ENCODE data around the gene MGAT5.

Gene MGAT5

DNA sequence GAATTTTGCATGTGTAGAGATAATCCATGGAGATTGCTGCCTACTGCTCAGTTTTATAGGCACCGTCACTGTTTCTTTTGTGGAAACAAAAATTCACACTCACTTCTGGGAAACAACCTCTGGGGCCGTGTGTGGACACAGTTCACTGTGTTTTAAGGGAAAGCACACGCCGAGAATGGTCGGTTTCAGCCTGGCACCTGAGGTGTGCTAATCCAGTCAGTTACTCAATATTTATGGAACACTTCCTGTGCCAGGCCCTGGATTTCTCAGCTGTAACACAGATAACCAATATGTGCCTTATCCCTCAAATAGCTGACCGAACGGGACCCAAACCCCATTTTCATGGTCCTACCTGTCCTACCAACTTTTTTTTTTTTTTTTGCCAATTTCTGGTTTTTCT, 179.6 kb downstream of the MGAT5 start:
- no peak overlapping the region for H3K27ac Mint-ChIP-seq
- intact Hi-C loops (cut with micrococcal nuclease), result no loop called here
- no peaks in the 10 kb centered on the region for H3K9me3 Mint-ChIP-seq
- no peaks in the 10 kb centered on the region for H3K27me3 Mint-ChIP-seq
- no peak overlapping the region for H3K4me3 Mint-ChIP-seq
- H3K36me3 Mint-ChIP-seq (ENCODE audit: low read depth), result peaks cover 98% of the 10 kb centered on the region
- H3K4me1 Mint-ChIP-seq (ENCODE audit: low read depth), result no peaks in the 10 kb centered on the region

DNA sequence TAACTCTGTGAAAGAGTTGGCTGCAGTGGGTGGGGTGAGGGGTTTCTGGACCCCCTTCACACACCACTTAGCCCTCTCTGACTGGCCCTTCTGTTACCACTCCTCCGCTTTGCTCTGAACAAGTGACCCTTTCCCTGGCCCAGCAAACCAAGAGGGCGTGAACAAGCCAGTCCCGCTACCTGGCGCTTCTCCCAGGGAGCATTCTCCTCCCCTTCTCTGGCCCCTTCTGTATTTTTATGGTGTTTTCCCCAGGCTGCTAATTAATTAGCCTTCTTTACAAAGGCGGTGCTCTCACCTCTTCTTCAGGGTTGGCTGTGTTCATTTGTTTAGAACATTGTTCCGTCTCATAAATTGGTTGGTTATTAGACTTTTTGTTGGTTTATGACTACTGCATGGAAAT, 180.1 kb downstream of the MGAT5 start:
- H3K4me3 Mint-ChIP-seq, result no peak overlapping the region
- no peaks in the 10 kb centered on the region for H3K9me3 Mint-ChIP-seq
- peaks cover 98% of the 10 kb centered on the region for H3K36me3 Mint-ChIP-seq (ENCODE audit: low read depth)
- intact Hi-C loops (cut with micrococcal nuclease), result no loop called here
- H3K27ac Mint-ChIP-seq, result no peak overlapping the region
- H3K4me1 Mint-ChIP-seq (ENCODE audit: low read depth), result no peaks in the 10 kb centered on the region
- H3K27me3 Mint-ChIP-seq, result no peaks in the 10 kb centered on the region

DNA sequence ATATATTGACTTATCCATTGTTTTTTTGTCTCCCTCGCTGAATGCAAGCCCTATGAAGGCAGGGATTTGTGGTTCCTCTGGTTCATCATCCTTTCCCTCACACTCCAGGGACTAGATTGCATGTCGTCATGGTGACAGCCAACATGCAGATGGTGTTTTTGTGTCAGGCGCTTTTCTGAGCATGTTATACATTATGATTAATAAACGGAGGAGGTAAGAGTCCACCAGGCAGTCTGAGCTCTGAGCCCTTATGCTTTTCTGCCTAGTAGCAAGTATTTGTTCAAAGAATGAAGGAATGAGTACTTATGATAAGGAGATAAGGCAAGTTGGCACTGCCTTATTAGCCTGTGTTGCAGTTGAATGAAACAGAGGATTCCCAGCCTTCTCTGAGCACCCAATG, 181.6 kb downstream of the MGAT5 start:
- H3K4me3 Mint-ChIP-seq, result no peak overlapping the region
- H3K36me3 Mint-ChIP-seq (ENCODE audit: low read depth), result peaks cover 100% of the 10 kb centered on the region
- no peaks in the 10 kb centered on the region for H3K27me3 Mint-ChIP-seq
- no peak overlapping the region for H3K27ac Mint-ChIP-seq
- H3K9me3 Mint-ChIP-seq, result no peaks in the 10 kb centered on the region
- intact Hi-C loops (cut with micrococcal nuclease), result no loop called here
- no peaks in the 10 kb centered on the region for H3K4me1 Mint-ChIP-seq (ENCODE audit: low read depth)

DNA sequence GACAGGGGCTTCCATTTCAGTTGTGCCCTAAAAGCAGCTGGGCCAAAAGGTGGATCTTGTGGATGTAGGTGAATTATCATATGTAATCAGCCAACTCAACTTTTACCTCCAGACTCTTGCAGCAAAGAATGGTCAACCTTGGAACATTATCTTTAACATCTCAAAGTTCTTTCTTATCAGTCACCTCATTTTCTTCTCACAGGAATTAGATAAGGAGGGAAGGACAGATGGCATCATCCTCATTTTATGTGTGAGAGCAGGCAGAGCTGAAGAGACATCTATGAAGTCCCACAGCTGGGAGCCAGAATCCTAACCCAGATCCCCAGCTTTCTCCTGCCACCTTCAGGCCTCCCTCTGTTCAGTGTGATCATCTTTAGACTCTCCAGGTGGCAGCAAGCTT, 182.1 kb downstream of the MGAT5 start:
- Mint-ChIP-seq H3K27me3 (no peaks in the 10 kb centered on the region), H3K27ac (no peak overlapping the region), H3K9me3 (no peaks in the 10 kb centered on the region), H3K4me1 (ENCODE audit: low read depth) (no peaks in the 10 kb centered on the region), H3K36me3 (ENCODE audit: low read depth) (peaks cover 100% of the 10 kb centered on the region), H3K4me3 (no peak overlapping the region)
- intact Hi-C loops (cut with micrococcal nuclease), result no loop called here

DNA sequence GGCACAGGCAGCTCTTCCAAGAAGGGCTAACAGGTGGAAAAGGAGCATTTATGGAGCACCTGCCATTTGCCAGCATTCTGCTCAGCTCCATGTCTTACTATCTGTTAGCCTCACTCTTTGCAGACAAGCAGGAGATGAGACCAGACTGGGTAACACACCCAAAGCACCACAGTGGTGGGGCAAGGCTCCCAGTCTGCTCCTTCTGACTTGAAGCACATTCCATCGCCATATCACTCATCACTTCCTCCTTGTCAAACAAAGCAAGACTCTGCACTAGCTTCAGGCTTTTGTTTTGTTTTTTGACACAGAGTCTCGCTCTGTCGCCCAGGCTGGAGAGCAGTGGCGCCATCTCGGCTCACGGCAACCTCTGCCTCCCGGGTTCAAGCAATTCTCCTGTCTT, 182.8 kb downstream of the MGAT5 start:
- H3K4me1 Mint-ChIP-seq (ENCODE audit: low read depth), result no peaks in the 10 kb centered on the region

DNA sequence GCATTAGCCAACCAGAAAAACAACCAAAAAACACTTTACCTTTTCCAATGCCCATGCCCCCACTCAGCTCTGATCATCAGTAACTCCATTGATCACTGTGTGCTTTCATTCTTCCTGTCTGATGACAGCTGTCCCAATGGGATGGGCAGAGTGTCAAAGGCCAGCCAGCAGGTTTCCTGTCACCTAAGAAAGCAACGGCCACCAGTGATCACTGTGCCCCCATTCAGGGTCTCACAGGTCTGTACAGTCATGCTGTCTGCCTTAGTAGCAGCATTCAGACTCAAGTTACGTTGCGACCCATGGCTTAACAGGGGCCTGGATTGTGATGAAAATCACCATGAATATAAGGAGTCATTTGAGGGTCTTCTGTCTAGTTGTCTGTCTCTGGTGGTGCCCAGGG, 184.5 kb downstream of the MGAT5 start:
- no peaks in the 10 kb centered on the region for H3K9me3 Mint-ChIP-seq
- H3K4me1 Mint-ChIP-seq (ENCODE audit: low read depth), result no peaks in the 10 kb centered on the region
- H3K27ac Mint-ChIP-seq, result no peak overlapping the region
- no peak overlapping the region for H3K4me3 Mint-ChIP-seq
- intact Hi-C loops (cut with micrococcal nuclease), result no loop called here
- peaks cover 100% of the 10 kb centered on the region for H3K36me3 Mint-ChIP-seq (ENCODE audit: low read depth)
- H3K27me3 Mint-ChIP-seq, result no peaks in the 10 kb centered on the region

More for the DNA sequence above, 182.8 kb downstream of the MGAT5 start:
- H3K36me3 Mint-ChIP-seq (ENCODE audit: low read depth), result peaks cover 100% of the 10 kb centered on the region
- no peaks in the 10 kb centered on the region for H3K27me3 Mint-ChIP-seq
- H3K27ac Mint-ChIP-seq, result no peak overlapping the region
- intact Hi-C loops (cut with micrococcal nuclease), result no loop called here
- H3K9me3 Mint-ChIP-seq, result no peaks in the 10 kb centered on the region
- no peak overlapping the region for H3K4me3 Mint-ChIP-seq

DNA sequence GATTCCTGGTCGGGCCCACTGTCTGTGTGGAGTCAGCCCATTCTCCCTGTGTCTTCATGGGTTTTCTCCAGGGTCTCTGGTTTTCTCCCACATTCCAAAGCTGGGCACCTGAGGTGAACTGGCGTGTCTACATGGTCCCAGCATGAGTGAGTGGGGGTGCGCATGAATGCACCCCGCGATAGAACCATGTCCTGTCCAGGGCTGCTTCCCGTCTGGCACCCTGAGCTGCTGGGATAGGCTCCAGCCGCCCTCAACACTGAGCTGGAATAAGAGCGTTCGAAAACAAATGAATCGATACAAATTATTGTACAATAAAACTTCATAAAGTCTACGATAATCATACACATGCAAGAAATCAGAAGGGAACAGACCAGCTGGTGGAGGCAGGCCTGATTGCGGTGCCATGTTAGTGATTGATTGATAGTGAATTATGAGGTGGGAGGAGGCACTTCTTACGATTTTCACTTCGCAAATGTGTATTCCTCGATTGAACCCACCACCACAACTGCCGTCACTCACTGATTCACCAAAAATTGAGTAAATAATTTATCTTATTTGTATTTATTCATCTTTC, 186.6 kb downstream of the MGAT5 start:
- H3K9me3 Mint-ChIP-seq, result no peaks in the 10 kb centered on the region
- H3K27me3 Mint-ChIP-seq, result no peaks in the 10 kb centered on the region
- H3K4me1 Mint-ChIP-seq (ENCODE audit: low read depth), result no peaks in the 10 kb centered on the region
- peaks cover 100% of the 10 kb centered on the region for H3K36me3 Mint-ChIP-seq (ENCODE audit: low read depth)
- intact Hi-C loops (cut with micrococcal nuclease), result no loop called here
- no peak overlapping the region for H3K4me3 Mint-ChIP-seq
- H3K27ac Mint-ChIP-seq, result no peak overlapping the region

DNA sequence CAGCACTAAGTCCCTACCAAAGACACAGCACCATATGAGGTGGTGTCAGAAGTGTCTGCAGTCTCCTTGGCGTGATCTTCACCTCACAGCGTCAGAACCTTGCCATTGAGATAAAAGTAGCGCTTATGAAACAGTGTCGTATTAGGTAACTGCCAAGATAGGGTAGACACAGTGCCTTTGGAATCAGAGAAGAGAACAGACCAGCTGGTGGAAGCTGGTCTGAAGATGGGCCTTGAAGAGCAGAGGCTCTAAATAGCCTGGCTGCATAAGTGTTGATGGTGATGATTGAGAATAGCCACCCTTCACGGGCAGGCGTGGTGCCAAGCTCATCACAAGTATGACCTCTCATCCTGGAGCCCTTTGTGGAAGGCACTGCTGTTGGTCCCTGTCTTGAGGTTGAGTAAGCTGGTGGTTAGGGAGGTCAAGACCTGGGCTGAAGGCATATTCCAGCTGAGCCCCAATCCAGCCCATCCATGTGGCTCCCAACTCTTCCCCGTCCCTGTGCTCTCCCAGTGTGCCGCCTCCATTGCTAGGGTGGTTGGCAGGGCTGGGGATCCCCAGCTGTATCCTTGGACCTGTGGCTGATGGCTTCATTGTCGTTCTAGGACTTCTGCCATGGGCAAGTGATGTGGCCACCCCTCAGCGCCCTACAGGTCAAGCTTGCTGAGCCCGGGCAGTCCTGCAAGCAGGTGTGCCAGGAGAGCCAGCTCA, 187.4 kb downstream of the MGAT5 start:
- no peaks in the 10 kb centered on the region for H3K9me3 Mint-ChIP-seq
- H3K27me3 Mint-ChIP-seq, result no peaks in the 10 kb centered on the region
- intact Hi-C loops (cut with micrococcal nuclease), result no loop called here
- H3K4me1 Mint-ChIP-seq (ENCODE audit: low read depth), result no peaks in the 10 kb centered on the region
- H3K4me3 Mint-ChIP-seq, result no peak overlapping the region
- peaks cover 100% of the 10 kb centered on the region for H3K36me3 Mint-ChIP-seq (ENCODE audit: low read depth)
- no peak overlapping the region for H3K27ac Mint-ChIP-seq

DNA sequence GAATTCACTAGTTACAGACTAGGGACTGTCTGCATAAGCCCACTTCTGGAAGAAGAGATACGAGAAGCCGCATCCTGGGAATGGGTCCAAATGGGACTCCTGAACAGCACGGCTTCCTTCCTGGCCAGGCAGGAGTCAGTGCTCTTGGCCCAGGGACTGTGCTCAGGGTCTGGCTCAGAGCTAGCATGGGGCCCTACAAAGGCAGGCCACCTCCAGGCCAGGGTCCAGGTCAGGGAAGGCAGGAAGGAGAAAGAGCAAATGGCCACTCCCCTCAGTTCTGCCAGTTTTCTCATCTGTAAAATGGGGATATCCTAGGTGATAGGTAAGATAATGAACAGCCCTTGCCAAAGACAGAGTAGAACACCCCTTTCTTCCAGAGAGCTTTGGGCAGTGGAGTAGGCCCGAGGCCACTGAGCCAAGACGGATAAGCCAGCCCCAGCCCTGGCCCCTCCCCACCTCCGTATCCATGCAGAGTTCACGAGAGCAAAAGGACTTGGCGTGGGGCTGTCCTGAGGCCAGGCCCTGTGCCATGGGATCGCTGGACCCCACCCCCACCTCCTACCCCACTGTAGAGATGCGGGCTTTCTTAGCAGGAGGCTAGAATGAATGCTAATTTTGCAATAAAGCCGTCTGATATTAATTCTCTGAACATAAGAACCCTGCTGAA, 190.1 kb downstream of the MGAT5 start:
- intact Hi-C loops (cut with micrococcal nuclease), result no loop called here
- Mint-ChIP-seq H3K36me3 (ENCODE audit: low read depth) (peaks cover 100% of the 10 kb centered on the region), H3K27me3 (no peaks in the 10 kb centered on the region), H3K9me3 (no peaks in the 10 kb centered on the region), H3K27ac (no peak overlapping the region), H3K4me3 (no peak overlapping the region), H3K4me1 (ENCODE audit: low read depth) (no peaks in the 10 kb centered on the region)

DNA sequence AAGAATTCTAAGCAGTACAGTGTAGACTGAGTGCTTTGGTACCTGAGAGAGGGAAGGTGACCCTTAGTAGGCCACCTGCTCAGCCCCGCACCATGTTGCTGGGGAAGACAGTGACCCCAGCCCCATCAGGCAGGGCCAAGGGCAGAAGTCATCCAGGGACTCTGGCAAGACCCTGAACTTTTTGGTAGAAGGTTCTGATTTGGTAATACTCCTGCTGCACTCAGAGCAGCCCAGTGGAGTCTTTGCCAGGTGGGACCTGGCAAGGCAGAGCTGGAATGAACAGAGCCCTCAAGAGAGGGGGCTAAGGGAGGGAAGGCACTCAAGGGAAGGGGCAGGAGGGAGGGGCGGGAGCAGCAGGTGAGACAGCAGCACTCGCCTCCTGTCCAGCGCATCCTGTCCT, 191.2 kb downstream of the MGAT5 start:
- peaks cover 100% of the 10 kb centered on the region for H3K36me3 Mint-ChIP-seq (ENCODE audit: low read depth)
- H3K4me3 Mint-ChIP-seq, result no peak overlapping the region
- no peak overlapping the region for H3K27ac Mint-ChIP-seq
- intact Hi-C loops (cut with micrococcal nuclease), result no loop called here
- H3K9me3 Mint-ChIP-seq, result no peaks in the 10 kb centered on the region
- H3K27me3 Mint-ChIP-seq, result no peaks in the 10 kb centered on the region
- H3K4me1 Mint-ChIP-seq (ENCODE audit: low read depth), result no peaks in the 10 kb centered on the region

DNA sequence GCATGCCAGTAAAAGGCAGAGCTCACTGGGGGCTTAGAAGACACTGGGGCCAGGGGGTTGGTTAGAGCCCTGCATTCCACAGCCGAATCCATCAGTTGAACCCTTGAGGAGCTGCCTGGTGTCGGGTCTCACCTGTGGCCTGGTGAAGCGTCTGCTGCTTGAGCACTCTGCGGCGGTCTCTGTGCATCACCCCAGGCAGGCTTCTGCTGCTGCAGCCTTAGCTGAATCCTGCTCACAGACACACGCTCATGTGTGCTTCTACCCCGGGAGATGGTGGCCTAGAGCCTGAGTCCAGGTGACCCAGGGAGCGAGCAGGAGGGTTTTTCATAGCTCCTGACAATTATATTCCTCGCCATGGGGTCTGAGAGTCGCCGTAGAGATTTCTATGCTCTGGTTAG, 192.1 kb downstream of the MGAT5 start:
- peaks cover 100% of the 10 kb centered on the region for H3K36me3 Mint-ChIP-seq (ENCODE audit: low read depth)
- H3K27me3 Mint-ChIP-seq, result no peaks in the 10 kb centered on the region
- intact Hi-C loops (cut with micrococcal nuclease), result no loop called here
- H3K4me3 Mint-ChIP-seq, result no peak overlapping the region
- no peaks in the 10 kb centered on the region for H3K4me1 Mint-ChIP-seq (ENCODE audit: low read depth)
- H3K27ac Mint-ChIP-seq, result no peak overlapping the region
- no peaks in the 10 kb centered on the region for H3K9me3 Mint-ChIP-seq

DNA sequence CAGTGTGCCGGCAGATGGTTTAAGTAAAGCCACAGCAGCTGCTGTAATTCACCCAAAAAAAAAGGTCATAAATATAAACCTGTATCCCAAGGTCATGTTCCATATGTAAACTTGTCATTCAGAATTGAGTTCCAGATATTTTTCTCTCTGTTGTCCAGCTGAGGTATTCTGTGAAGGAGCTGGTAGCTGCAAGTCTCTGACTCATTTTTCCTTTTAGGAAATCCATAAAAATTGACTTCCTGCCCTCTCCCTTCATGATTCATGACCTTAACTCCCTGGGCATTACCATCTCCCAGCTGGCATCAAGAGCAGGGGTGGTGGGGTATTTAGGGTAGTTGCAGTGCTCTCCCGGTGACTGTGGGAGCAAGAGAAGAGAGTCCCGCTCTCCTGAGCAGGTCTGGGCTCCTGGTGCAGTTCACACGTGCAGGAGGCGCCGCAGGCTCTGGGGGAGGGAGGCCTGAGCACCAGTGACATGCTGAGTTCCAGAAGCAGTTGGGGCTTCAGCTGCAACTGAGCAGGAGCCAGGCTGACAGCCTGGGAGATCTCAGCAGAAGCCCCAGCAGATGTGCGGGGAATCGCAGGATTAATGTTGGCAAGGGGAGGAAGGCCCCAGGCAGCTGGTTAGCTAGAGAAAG, 192.6 kb downstream of the MGAT5 start:
- H3K4me1 Mint-ChIP-seq (ENCODE audit: low read depth), result no peaks in the 10 kb centered on the region
- H3K27me3 Mint-ChIP-seq, result no peaks in the 10 kb centered on the region
- H3K36me3 Mint-ChIP-seq (ENCODE audit: low read depth), result peaks cover 100% of the 10 kb centered on the region
- no peak overlapping the region for H3K4me3 Mint-ChIP-seq
- H3K9me3 Mint-ChIP-seq, result no peaks in the 10 kb centered on the region
- intact Hi-C loops (cut with micrococcal nuclease), result no loop called here
- peak overlapping the region; percentile 26 for H3K27ac Mint-ChIP-seq

DNA sequence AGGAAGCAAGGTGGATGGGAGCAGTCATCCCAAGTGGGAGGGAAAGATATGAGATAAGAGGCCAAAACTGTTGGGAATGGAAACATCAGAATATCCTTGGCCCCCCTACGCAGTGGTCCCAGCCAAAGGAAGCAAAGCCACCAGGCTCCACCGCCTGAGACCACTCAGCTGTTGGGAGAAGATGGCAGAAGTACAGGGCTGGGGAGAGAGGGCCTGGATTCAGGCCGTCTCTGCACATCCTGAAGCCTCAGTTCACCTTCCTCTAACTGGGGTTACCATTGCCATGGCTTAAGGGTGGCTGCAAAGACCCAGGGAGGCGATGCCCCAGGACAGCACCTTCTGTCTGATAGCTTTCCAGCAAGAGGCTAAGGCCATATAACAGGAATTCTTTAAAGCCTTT, 193.8 kb downstream of the MGAT5 start:
- H3K36me3 Mint-ChIP-seq (ENCODE audit: low read depth), result peaks cover 97% of the 10 kb centered on the region
- no peak overlapping the region for H3K4me3 Mint-ChIP-seq
- no peaks in the 10 kb centered on the region for H3K9me3 Mint-ChIP-seq
- no peak overlapping the region for H3K27ac Mint-ChIP-seq
- intact Hi-C loops (cut with micrococcal nuclease), result no loop called here
- H3K27me3 Mint-ChIP-seq, result no peaks in the 10 kb centered on the region
- H3K4me1 Mint-ChIP-seq (ENCODE audit: low read depth), result no peaks in the 10 kb centered on the region

DNA sequence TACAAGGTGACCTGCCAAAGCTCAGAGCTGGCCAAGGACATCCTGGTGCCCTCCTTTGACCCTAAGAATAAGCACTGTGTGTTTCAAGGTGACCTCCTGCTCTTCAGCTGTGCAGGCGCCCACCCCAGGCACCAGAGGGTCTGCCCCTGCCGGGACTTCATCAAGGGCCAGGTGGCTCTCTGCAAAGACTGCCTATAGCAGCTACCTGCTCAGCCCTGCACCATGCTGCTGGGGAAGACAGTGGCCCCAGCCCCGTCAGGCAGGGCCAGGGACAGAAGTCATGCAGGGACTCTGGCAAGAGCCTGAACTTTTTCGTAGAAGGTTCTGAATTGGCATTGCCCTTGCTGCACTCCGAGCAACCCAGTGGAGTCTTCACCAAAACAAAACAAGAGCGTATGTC, 194.8 kb downstream of the MGAT5 start:
- H3K27ac Mint-ChIP-seq, result no peak overlapping the region
- H3K36me3 Mint-ChIP-seq (ENCODE audit: low read depth), result peaks cover 91% of the 10 kb centered on the region
- no peaks in the 10 kb centered on the region for H3K4me1 Mint-ChIP-seq (ENCODE audit: low read depth)

More for the DNA sequence above, 194.8 kb downstream of the MGAT5 start:
- Mint-ChIP-seq H3K27me3 (no peaks in the 10 kb centered on the region), H3K9me3 (no peaks in the 10 kb centered on the region), H3K4me3 (no peak overlapping the region)
- intact Hi-C loops (cut with micrococcal nuclease), result no loop called here
